Cortex of kidney (tissue), 1 donor: ENCODE results near the gene GK2.

ENCODE experiments used
- DNase-seq: peaks from one replicate; lab custom pipeline; 2025; lab: John Stamatoyannopoulos, UW

The GK2 gene

DNA sequence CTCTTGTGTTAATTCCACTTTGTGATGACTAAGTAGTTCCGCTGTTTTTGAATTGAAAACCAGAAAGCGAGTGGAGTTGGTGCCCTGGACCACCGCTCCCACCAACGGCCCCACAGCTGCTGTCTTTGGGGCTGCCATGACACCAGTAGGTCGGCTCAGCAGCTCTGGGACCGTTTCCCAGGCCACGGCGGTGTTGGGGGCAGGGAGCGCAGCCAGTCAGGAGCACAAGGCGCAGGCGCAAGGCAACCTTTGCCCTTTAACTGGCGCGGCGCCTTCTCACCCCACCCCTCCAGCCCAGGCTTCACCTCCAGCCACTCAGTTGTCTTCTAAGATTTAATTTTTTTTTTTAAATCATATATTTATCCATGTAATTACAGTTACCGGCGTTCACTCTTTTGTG, at the start of gene GK2:
Gene GK2 (minus strand): TSS at position 166 of the 400 bp plus-strand sequence. CDS start 28 bp downstream, at position 138.
- no peak for DNase-seq

DNA sequence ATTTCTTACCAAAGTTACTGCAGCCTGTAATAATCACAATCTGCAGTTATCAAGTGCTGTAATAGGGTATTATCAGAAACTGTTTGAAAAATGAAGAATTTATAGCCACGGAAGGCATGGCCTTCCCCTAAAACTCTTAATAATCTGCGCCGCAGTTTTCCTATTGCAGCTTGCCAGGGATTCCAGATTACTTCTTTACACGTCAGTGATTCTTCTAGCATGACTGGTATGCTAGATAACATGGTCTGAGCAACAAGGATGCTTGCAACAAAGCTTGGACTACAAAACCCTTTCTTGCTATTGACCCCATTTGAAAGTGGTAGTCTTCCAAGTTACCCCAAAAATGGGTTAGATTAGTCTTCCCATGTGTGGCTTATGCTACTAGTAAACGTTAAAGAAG, 47.2 kb upstream of the GK2 start:
- DNase-seq: no peak

DNA sequence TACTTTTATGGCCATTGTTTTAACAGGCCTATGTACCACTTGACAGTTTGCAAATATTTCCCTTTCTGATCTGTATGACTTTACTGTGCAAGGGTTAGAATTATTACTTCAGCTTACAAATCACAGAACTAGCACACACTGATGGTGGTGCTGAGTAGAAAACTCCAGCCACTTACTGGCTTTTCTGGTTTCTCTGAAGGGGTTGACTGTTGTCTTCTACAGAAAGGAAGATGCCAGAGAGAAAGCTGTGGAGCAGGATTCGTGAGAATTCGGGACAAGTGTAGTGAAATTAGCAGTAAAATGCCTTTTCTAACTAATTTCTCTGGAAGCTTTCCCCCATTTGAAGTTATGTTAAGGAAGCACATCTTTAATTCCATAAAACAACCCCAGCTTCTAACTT, 46.6 kb upstream of the GK2 start:
- no peak for DNase-seq

DNA sequence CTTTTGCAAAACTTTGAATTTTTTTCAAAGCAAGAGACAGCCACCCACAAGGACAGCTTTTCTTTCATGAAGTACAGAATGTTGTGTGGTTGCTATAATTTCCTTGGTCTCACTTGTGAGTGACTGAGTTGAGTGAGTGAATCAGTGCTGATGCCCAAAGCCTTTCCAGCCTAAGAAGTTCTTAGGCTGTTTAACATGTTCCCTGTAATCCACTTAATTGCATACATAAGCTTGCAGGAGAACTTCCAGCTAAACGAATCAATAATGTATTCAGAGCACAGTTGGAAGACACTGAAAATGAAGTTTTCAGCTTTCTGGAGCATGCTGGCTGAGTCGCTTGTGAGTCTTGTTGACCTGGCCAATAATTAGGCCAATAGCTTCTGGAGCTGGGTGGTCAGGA, 42.0 kb upstream of the GK2 start:
- DNase-seq: no peak

DNA sequence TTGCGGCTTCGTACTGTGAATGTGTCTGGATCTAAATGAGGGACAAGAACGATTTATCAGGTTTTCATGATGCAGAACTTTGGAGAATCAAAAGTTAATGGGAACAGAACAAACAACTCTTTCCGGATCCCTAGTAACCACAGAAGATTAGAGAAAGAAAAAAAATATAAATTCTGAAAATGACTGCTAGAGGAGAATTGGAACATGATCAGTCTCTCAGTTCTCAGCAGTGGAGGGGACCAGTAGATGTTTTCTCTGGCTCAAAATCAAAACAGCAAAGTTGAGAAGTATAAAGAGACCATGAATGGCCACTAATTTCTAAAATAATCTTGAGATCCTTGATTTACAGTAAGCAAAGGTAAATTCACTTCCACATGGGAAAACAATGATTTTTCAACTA, 38.1 kb upstream of the GK2 start:
- no peak for DNase-seq

DNA sequence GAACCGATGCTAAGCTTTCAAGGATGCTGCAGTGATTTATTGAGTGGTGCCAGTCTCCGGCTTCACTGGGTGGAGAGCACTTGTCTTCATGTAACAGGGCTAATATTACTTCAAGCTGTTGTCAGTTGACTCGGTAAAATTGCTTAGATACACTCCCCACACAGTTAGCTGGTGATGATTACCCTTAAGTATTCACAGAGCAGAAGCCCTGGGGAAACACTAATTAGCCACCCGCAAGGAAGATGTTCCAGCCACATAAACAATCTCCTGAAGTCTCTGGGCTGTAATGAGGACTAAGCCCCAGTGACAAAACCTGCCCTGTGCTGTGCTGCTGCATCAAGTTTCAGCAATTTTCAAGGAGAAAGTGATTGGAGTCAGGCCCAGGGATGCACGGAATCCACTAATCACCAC, 37.3 kb upstream of the GK2 start:
- DNase-seq: no peak

DNA sequence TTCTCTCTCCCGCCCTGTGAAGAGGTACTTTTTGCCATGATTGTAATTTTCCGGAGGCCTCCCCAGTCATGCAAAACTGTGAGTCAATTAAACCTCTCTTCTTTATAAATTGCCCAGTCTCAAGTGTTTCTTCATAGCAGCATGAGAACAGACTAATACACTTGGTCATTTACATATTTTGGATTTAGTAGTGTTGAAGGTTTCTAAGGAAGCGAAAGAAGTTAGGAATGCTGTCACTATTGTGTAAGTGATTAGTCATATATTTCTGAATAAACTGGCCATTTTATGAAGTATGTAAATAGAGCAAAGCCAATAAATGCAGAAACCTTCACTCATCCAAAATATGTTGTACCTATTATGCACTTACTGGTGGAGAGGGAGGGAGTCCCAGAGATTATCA, 34.4 kb upstream of the GK2 start:
- DNase-seq: no peak

DNA sequence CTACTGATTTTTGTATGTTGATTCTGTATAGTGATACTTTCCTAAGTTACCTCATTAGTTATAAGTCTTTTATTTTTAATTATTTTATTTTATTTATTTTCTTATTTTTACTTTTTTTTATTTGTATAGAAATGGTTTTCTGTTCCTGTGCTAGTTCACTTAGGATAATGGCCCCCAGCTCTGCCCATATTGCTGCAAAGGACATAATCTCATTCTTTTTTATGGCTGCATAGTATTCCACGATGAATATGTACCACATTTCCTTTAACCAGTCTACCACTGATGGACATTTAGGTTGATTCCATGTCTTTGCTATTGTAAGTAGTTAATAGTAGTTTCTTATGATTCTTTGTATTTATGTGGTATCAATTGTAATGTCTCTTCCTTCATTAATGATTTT, 31.5 kb upstream of the GK2 start:
- DNase-seq: no peak

DNA sequence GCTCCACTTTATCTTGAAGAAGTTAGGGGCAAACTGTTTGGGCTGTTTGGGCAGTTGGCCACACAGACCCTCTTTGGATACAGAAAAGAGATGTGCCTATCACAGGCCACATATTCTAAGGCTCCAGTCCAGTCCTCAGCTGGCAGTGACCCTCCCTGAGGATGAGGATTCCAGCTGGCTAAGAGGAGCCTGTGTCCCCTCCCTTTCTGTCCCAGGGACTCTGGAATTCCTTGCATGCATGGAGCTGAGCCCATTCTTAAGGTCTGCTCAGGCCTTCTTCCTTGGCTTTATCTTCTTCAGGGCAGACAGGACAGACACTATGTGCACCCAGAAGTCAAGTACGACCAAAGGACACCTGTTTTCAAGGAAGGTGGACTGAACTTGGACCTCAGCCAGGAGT, 23.8 kb upstream of the GK2 start:
- no peak for DNase-seq

DNA sequence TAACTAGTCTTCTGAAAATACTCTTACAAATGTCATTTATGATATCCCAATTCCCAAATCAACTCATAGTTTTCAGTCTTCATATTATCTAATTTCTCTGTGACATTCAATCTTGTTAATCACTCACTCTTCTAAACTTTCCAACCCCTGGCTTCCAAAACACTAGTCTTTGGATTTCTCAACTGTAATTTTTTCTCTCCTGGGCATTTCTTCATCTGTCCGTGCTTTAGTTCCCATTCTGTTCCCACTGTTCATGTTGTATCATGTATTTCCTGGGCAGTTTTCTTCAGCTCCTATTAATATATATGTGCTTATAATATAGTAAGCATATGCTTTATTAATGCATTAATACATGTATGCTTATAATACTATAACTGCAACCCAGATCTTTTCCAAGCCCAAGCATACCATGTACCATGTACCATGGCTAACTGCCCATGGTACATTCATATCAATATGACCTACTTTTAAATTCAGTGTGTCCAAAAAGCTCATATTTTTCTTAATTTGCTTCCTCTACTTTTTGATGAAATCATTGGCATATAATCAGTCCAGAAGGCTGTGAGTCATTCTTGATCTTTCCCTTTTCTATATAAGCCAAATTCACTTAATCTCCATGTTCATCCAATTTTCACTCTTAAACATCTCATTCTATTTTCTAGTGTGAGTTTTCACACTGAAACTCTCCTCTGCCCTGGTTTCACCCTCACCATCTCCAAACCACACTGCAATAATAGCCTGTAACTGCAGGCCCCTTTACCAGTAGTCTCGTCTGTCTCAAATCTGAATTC, 21.3 kb upstream of the GK2 start:
- no peak for DNase-seq

DNA sequence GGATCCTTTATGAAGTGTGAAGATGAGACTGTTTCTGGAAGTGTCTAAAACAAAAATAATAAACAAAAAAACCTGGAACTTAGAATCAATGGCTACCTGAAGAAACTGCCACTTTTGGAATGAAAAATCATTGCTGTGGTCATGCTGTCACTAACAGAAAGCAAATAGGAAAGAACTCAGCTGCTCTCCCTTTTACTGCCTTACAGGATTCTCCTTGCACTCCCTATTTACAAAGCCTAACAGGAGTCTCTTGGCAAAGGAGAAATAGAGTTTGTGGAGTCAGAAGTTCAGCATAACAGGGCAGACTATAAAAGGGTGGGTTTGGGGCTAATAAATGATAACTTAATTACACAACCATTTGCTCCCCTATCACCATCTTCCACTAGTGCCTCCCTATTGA, 19.0 kb upstream of the GK2 start:
- DNase-seq: no peak

DNA sequence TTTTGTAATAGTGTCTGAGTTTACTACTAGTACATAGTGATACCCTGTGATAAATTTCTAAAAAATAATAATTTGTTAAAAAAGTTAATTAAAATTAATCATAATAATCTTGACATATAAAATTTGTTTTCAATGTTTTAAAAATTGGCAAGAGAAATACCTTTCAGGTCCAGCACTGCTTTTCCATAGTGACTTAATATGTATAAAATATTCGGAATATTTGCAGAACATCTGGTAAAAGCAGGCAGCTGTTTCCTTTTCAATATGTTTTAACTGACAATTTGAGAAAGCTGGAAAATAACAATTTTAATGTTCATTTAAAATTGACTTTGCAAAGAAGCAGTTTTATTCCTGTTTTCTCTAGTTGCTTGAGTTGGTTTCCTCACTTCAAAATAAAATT, 17.6 kb upstream of the GK2 start:
- DNase-seq: no peak

DNA sequence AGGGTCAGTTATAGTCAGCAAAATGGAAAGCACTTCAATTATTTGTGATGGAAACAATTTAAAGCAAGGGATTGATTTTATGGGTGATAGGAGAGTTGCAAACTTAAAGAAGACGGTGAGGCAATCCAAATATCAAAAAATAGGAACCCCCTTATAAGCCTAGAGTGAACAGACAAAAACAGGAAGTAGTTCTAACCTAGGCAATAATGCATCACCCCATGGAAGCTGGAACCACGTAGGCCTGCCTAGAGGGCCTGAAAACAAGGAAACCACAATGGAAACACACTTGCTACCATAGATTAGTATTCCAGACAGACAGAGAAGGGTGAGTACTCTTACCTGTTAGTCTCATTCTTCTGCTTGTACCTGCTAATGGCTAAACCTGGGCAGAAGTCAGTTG, 13.5 kb upstream of the GK2 start:
- no peak for DNase-seq

DNA sequence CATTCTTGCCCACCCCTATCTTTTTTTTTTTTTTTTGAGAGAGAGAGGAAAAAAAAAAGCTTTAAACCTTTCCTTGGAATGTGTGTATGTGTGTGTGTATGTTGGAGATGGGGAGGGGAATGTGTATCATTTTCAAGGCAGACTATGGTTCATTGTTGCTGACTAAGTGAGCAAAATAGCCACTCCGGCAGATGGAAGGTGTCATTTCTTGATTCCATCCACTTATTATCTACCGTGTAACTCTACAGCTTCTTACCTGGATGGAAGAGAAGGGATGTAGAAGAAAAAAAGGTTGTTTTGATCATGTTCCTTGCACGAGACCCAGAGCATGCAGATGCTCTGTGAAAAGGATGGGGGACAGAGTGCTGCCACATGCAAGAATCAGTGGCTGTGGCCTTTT, 5.9 kb upstream of the GK2 start:
- DNase-seq: no peak

DNA sequence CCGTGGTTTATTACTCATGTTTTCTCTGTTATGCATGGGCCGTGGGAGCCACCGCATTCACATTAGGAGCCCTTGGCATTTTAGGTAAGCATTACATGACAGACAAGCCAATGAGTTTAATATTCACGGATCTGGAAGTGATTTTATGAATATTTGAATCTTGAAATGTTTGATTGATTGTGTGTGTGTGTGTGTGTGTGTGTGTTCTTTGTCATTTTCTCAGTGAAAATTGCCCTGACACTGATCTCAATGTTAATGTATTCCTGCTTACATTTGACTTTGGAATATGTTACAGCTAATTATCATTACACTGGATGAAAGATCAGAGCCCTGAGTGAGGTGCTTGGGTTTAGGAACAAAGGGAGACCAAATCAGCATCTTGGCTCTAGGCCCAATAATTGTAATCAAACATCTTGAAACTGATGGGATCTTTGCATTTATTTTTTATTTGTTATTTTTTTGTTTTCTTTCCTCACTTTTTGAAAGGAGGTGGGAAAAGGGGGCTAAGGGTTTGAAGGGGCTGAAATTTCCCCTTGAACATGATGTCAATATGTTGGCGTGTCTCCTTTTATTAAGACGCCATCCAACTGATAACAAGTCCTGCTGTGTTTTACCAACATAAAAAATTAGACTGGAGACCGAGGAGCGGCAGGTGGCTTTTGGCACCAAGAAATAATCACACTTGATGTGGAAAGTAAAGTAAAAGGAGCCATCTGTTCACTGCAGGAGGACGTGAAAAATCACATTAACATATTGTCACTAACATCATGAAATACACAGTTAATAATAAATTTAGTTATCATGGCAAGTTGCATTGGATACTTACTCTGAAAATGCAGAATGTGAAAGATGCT, 5.2 kb upstream of the GK2 start:
- no peak for DNase-seq

DNA sequence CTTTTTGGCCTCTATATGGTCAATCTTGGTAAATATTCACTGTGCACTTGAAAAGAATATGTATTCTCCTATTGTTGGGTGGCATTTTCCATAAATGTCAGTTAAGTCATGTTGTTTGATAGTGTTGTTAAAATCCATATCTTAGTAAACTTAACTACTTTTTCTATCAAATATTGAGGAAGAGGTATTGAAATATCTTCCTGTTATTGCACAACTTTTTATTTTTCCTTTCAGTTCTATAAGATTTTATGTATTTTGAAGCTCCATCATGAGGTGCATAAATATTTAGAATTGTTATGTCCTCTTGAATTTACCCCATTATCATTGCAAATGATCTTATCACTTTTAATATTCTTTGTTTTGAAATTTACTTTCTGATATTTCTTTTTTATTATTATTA, 3.4 kb downstream of the GK2 start:
- DNase-seq: no peak

DNA sequence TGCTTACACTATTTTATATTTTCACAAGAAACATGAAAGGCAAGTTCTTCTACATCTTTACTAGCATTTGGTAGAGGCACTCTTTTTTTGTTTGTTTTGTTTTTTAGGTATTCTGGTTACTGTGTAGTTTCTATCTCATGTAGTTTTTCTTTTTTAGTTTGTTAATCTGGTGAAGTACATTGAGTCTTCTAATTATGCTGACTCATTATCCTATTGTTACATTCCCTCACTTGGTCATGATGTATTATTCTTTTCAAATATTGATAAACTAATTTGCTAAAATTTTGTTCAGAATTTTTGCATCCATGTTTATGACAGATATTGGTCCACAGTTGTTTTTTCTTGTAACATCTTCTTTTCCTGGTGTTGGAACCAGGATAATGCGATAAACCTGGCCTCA, 4.7 kb downstream of the GK2 start:
- no peak for DNase-seq

DNA sequence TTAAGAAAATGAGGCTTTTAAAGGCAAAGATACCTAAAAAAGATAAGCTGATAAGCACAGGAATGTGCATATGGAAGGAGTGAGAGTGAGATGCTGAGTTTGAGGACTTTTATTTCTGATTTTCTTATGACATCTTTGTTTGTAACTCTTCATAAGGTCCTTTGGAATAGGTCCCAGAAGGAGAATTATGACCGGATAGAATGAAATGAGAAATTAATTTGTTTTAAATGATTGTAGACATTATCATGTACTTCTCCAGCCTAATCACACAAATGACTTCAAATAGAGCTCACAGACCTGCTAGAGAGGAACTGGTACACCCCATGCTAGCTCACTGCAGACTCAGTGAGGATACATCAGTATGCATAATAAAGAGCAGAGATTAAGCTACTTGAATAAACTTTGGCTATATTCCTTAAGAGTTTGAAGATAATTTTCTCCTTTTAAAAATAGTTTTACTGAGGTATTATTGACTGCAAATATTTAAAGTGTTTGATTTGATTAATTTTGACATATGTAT, 5.6 kb downstream of the GK2 start:
- DNase-seq: no peak

DNA sequence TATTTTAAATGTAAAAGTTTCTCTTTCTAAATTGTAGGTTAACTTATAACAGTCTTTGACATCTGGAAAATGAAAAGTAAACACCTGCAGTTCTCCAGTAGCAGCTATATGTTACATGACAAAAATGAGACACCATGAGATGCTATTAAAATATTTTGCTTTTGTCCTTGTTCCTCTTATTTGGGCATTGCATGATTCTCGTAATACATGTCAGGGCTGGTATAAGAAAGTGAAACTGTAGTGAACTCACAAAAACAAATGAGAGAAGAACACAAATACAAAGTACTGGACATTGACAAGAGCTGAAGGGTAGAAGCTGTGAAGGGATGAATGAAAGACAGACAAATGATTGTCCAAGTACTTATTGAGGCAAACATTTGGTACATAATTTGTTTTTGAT, 9.0 kb downstream of the GK2 start:
- DNase-seq: no peak

DNA sequence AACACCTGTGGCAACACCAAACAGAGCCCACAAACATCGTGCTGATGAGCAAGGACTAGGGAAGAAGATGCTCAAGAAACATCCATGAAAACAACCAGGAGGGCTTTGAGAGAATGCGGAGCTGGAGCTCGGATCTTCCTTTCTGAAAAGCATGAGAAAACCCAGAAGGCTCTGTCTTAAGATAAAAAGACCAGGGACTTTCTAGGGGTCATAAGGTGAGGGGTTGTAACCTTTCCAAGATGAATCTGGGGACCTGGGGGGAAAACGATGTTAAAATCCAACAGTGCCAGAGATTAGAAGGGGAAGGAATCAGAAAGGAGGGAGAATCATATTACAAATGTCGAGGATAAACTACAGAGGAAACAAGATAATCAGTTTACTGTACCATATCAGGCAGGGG, 10.1 kb downstream of the GK2 start:
- DNase-seq: no peak

DNA sequence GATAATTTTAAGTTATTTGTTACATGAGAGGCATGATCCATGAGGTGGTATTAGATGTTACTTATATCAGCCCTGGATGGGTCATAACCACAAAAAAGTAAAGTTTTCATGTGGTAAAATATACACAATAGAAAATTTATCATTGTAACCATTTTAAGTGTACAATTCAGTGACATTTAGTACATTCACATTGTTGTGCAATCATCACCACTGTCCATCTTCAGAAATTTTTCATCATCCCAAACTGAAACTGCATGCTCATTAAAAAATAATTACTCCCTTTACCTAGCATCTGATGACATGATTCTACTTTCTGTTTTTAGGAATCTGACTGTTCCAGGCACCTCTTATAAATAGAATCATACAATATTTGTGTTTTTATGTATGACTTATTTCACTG, 11.2 kb downstream of the GK2 start:
- DNase-seq: no peak

DNA sequence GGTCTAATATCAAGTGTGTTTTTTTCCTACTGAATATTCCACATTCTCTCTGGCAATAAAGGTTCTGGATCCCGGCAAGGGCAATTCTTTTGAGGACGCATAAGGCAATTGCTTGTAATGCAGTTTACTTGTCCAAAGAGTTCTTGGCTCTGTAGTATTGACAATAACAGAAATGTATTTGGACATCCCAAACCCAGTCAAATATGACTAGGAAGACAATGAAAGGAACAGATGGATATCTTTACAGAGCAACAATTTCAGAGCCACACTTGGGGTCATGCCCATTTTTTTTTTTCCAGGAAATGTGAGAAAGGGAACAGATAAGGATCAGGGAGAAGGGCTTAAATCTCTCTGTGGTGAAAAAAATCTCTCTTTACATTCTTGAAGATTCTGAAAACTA, 12.2 kb downstream of the GK2 start:
- no peak for DNase-seq

DNA sequence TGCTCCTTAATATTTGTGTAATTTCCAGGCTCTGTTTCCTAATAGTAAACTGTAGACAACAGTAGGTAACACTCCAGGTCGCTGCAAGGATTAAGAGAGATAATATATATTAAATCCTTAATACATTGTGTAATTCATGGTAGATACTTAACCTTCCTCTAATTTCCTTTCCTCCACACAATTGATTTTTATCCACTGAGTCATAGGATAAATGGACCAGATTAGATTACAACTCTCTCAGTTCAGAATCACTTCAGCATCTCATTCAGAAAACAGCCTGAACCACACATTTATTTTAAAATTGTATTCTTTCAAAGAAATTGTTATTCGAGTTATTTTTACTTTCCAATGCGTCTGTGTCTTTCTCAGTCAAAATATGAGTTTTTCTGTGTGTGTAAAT, 17.1 kb downstream of the GK2 start:
- DNase-seq: no peak
